HEK293T (cell line): ENCODE results near the gene DAO.

Experiments used
- ARNT ChIP-seq: fragments of 450-650 bp; IDR thresholded peaks from 2 replicates; pipeline ENCODE4 v1.6.1; 2017; ENCODE audit warnings: mild to moderate bottlenecking
- BHLHE40 ChIP-seq: fragments of 450-650 bp; IDR thresholded peaks from 2 replicates; pipeline ENCODE4 v1.6.1; 2016; ENCODE audit warnings: mild to moderate bottlenecking, moderate library complexity, borderline replicate concordance
- ELF4 ChIP-seq: fragments of 450-650 bp; IDR thresholded peaks from 2 replicates; pipeline ENCODE4 v1.6.1; 2017; ENCODE audit warnings: antibody characterized with exemption
- FOXK2 ChIP-seq: fragments of 450-650 bp; IDR thresholded peaks from 2 replicates; pipeline ENCODE4 v1.6.1; 2016; ENCODE audit warnings: mild to moderate bottlenecking
- FOXM1 ChIP-seq: fragments of 450-650 bp; IDR thresholded peaks from 2 replicates; pipeline ENCODE4 v1.6.1; 2017; ENCODE audit warnings: mild to moderate bottlenecking, borderline replicate concordance
- SP1 ChIP-seq: fragments of 450-650 bp; IDR thresholded peaks from 2 replicates; pipeline ENCODE4 v1.6.1; 2017
- SUZ12 ChIP-seq: fragments of 450-650 bp; IDR thresholded peaks from 2 replicates; pipeline ENCODE4 v1.6.1; 2016; ENCODE audit warnings: mild to moderate bottlenecking
- ZNF384 ChIP-seq: fragments of 450-650 bp; IDR thresholded peaks from 2 replicates; pipeline ENCODE4 v1.6.1; 2016
- TF ChIP-seq, protein P1 (sequence below): fragments of 450-650 bp; IDR thresholded peaks from 2 replicates; pipeline ENCODE4 v1.6.1; 2016

DNA sequence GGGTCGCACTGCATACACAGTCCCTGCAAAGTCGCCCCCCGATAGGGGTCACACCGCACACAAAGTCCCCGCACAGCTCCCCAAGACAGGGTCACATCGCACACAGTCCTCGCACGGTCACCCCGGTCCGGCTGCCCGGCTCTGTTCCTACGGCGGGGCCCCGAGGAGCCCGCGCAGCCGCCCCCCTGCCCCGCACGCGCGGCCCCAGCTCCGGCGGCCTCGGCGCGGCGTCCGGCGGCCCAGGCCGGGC, 22.8 kb upstream of the DAO start:
- no peak for TF ChIP-seq FOXM1
- TF ChIP-seq, protein P1, sequence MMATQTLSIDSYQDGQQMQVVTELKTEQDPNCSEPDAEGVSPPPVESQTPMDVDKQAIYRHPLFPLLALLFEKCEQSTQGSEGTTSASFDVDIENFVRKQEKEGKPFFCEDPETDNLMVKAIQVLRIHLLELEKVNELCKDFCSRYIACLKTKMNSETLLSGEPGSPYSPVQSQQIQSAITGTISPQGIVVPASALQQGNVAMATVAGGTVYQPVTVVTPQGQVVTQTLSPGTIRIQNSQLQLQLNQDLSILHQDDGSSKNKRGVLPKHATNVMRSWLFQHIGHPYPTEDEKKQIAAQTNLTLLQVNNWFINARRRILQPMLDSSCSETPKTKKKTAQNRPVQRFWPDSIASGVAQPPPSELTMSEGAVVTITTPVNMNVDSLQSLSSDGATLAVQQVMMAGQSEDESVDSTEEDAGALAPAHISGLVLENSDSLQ: no peak
- no peak for TF ChIP-seq FOXK2
- no peak for TF ChIP-seq BHLHE40
- no peak for TF ChIP-seq ARNT
- no peak for TF ChIP-seq SP1
- no peak for TF ChIP-seq ELF4
- TF ChIP-seq ZNF384: no peak
- no peak for TF ChIP-seq SUZ12
